GM13976 (cell line): ENCODE results near the gene COL6A1.

Experiments used
- DNase-seq: peaks from one replicate; pipeline ENCODE4 v3.0.0; 2012; ENCODE audit warnings: low spot score
- CTCF ChIP-seq: IDR thresholded peaks from 2 replicates; pipeline ENCODE4 v1.5.1; 2012; ENCODE audit warnings: borderline replicate concordance, mild to moderate bottlenecking; ENCODE audit not compliant: insufficient read depth; ENCODE audit errors: extremely low read depth, missing control alignments, control extremely low read depth
- in situ Hi-C: fragments of 300-500 bp; cut with MboI; formaldehyde crosslinking; loops from one replicate; pipeline ENCODE4 v1.12.0; 2022; ENCODE audit warnings: low sequenced_read_pairs, mixed read lengths, inconsistent platforms; ENCODE audit not compliant: unreplicated experiment

The COL6A1 gene

DNA sequence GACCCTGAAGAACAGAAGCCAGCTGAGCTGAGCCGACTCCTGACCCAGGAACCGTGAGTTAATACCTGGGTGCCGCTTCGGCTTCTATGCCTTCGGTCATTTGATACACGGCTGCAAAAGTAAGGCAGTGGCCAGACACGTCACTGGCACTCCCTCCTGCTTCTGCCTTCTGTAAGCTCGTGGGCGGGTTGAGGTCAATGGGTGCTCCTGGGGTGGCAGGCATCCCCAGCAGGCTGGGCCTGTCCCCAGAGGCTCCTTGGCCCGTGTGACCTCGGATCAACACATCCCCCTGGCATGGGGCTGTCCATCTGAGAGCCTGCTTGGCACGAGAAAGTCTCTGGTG lies 35.7 kb upstream of the COL6A1 start:
- TF ChIP-seq CTCF: no peak
- in situ Hi-C loops: no loop called here
- no peak for DNase-seq

DNA sequence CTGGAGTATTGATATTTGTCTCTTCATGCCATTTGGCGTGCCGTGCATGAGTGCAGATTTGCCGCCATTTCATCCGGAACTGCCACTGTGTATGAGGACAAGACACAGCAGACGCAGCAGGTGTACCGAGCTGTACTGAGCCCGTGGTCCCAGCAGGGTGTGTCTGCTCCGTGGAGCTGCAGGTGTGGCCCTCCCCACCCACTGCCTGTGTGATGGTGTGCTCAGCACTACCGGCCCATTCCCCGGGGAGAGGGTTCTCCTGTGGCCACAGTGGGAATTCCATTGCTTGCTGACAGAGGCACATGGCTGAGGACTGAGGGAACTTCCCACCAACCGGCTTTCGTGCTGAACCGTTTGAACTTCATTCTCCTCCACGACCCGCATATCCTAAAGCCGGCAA lies 34.3 kb upstream of the COL6A1 start:
- DNase-seq: no peak
- in situ Hi-C loops: no loop called here
- no peak for TF ChIP-seq CTCF

DNA sequence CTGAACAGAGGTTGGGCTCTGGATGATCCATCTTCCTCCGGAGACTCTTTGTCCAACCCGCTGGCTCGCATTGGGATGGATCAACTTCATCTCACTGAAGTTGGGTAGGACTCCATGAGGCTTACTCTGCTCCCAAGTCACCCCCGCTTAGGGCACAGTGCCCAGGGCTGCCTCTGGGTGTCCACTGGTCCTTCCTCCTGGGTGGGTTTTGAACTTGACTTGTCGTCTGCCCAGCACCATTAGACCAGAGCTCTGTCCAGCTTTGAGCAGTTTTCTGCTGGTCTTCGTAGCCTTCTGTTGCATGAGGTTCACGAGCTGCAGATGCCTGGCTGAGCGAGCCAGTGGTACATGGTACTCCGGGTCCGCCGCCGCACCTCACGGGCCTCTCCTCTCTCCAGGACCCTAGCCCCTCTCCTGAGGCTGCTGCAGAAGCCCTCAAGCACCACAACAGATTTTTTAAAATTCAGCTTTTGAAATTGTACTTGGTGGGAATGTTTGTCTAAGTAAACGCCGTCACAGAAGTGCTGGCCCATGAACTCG lies 33.8 kb upstream of the COL6A1 start:
- DNase-seq: no peak
- TF ChIP-seq CTCF: no peak
- in situ Hi-C loops: no loop called here

DNA sequence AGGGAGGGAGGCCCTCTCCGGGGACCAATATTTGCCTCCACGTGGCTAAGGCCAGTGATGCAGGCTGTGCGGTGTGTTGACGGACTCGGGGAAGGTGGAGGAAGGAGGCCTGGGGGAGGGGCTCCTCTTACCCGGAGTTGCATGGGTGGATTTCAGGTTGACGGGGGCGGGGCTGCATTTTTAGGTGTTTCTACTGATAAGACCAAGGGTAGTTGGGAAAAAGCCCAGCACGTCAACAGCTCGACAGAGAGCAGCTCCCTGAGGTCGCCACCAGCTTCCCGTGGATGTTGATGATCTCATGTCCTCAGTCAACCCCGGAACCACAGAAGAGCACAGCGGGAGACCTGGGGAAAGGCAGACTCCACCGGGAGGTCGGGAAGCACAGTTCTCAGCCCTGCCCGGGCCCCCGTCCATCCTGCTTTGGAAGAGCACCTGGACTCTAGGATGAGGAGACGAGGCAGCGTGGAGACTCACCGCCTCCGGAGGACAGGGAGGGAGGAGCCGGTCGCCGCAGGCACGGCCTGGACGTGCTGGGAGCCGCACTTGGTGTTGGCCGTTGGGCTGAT lies 32.9 kb upstream of the COL6A1 start:
- in situ Hi-C loops: no loop called here
- DNase-seq: no peak

GRCh38 chr21:45949928-45950739 lies 31.4 kb upstream of the COL6A1 start:
- no peak for TF ChIP-seq CTCF
- no peak for DNase-seq
- in situ Hi-C loops: no loop called here

More for the DNA sequence above, 32.9 kb upstream of the COL6A1 start:
- TF ChIP-seq CTCF: no peak

GRCh38 chr21:45950740-45951515 lies 30.6 kb upstream of the COL6A1 start:
- in situ Hi-C loops: no loop called here
- DNase-seq: no peak

More at GRCh38 chr21:45950740-45951515, 30.6 kb upstream of the COL6A1 start:
- TF ChIP-seq CTCF: no peak
